Prostate gland (tissue), 2 donors: ENCODE measurements around the gene P2RY1.

Experiments
- POLR2AphosphoS5 ChIP-seq: sonication (generic); formaldehyde crosslinking; IDR thresholded peaks from one replicate; pipeline ENCODE4 v1.6.1; 2017; ENCODE audit warnings: antibody characterized with exemption
- TF ChIP-seq, protein P1 (sequence below), 4 experiments: fragments of 200-600 bp in 2 of 4; fragments of 450-650 bp in 2 of 4; sonication (generic) in 2 of 4; IDR thresholded peaks; 1 replicate in 3 of 4; 2 replicates in 1 of 4; pipeline ENCODE4 v1.5.1; 2016 to 2019; ENCODE audit warnings: antibody characterized with exemption in 4 of 4, mild to moderate bottlenecking in 2 of 4, moderate library complexity in 2 of 4

DNA sequence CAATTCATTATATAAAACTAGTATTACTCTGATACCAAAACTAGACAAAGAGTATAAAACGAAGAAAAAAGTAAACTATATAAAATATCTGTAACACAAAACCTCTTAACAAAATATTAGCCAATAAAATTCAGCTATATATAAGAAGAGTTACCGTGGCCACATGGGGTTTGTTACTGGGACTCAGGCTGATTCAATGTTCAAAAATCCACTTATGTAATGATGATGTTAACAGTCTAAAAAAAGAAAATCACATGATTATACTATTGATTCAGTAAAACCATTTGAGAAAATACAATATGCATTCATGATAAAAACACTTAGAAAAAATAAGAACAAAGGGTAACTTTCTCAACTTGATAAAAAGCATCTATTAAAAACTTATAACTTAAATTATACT lies 18.3 kb downstream of the P2RY1 start:
- TF ChIP-seq, protein P1, sequence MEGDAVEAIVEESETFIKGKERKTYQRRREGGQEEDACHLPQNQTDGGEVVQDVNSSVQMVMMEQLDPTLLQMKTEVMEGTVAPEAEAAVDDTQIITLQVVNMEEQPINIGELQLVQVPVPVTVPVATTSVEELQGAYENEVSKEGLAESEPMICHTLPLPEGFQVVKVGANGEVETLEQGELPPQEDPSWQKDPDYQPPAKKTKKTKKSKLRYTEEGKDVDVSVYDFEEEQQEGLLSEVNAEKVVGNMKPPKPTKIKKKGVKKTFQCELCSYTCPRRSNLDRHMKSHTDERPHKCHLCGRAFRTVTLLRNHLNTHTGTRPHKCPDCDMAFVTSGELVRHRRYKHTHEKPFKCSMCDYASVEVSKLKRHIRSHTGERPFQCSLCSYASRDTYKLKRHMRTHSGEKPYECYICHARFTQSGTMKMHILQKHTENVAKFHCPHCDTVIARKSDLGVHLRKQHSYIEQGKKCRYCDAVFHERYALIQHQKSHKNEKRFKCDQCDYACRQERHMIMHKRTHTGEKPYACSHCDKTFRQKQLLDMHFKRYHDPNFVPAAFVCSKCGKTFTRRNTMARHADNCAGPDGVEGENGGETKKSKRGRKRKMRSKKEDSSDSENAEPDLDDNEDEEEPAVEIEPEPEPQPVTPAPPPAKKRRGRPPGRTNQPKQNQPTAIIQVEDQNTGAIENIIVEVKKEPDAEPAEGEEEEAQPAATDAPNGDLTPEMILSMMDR (IDR thresholded peaks at IDR 0.05): no peak
- TF ChIP-seq POLR2AphosphoS5: no peak
